H1 (cell line): ENCODE results near the gene SKP1. TPM values are rescaled to one million over a fixed set of nuclear protein-coding genes. Genes with fewer than 3 reads are reported as not detected.

Experiments
- CTCF ChIA-PET: fragments of 300-600 bp; sonication (Branson Sonifier 250); formaldehyde crosslinking; loops from one replicate; lab custom pipeline; 2021; ENCODE audit not compliant: partially characterized antibody; lab: Charles Lee
- POLR2A ChIA-PET: fragments of 300-600 bp; sonication (Branson Sonifier 250); formaldehyde crosslinking; loops from one replicate; lab custom pipeline; 2021; ENCODE audit warnings: inconsistent platforms; ENCODE audit not compliant: partially characterized antibody; lab: Charles Lee
- DNase-seq, 2 experiments: peaks; one replicate each; pipeline versions ENCODE4 v3.0.0 to v3.0.0-alpha.2; 2010 to 2022; ENCODE audit warnings: low spot score in 2 of 2, low read depth in 1 of 2, mixed read lengths in 1 of 2
- FAIRE-seq: peaks from 2 replicates; lab custom pipeline; 2011; peaks lifted over from hg19 to GRCh38; lab: Jason Lieb, UNC
- H2AFZ ChIP-seq: 2 replicates; pipeline ENCODE4 v1.8.1; 2012; ENCODE audit warnings: low read length, inconsistent platforms
- H2AK5ac ChIP-seq: 2 replicates; pipeline ENCODE4 v1.6.1; 2013; ENCODE audit warnings: low read depth, low read length
- H2BK120ac ChIP-seq: replicated peaks from 2 replicates; pipeline ENCODE3; 2013; ENCODE audit warnings: low read depth, low read length, inconsistent platforms
- H2BK12ac ChIP-seq: 2 replicates; pipeline ENCODE4 v1.6.1; 2013; ENCODE audit warnings: low read depth, low read length
- H2BK15ac ChIP-seq: 2 replicates; pipeline ENCODE4 v1.6.1; 2013; ENCODE audit warnings: low read length
- H2BK20ac ChIP-seq: 2 replicates; pipeline ENCODE4 v1.6.1; 2013; ENCODE audit warnings: low read length
- H2BK5ac ChIP-seq: 2 replicates; pipeline ENCODE4 v1.6.1; 2013; ENCODE audit warnings: low read depth, low read length
- H3K14ac ChIP-seq: 2 replicates; pipeline ENCODE4 v1.6.1; 2013; ENCODE audit warnings: inconsistent platforms; ENCODE audit not compliant: insufficient read length
- H3K18ac ChIP-seq: 2 replicates; pipeline ENCODE4 v1.6.1; 2013; ENCODE audit warnings: low read length; ENCODE audit errors: extremely low read depth
- H3K23ac ChIP-seq: 2 replicates; pipeline ENCODE4 v1.6.1; 2013; ENCODE audit warnings: inconsistent platforms; ENCODE audit not compliant: insufficient read length
- H3K23me2 ChIP-seq: 2 replicates; pipeline ENCODE4 v1.6.1; 2013; ENCODE audit warnings: low read depth, low read length
- H3K27ac ChIP-seq: 2 replicates; pipeline ENCODE4 v1.6.1; 2011; ENCODE audit warnings: low read depth, low read length, inconsistent platforms
- H3K27me3 ChIP-seq, 4 experiments: replicated peaks in 1 of 4; 1 replicate in 1 of 4; 2 replicates in 3 of 4; pipeline versions ENCODE4 v1.6.1 to v1.8.1; 2011 to 2013; ENCODE audit warnings: low read length in 3 of 4, mild to moderate bottlenecking in 3 of 4, inconsistent platforms in 2 of 4, mixed read lengths in 2 of 4, moderate library complexity in 1 of 4; ENCODE audit not compliant: control insufficient read depth in 3 of 4, insufficient read depth in 3 of 4; ENCODE audit errors: extremely low read depth in 1 of 4
- H3K36me3 ChIP-seq, 4 experiments: 2 replicates each; pipeline versions ENCODE4 v1.6.1 to v1.8.1; 2011 to 2013; ENCODE audit warnings: mild to moderate bottlenecking in 4 of 4, low read length in 3 of 4, moderate library complexity in 2 of 4, control low read depth in 1 of 4, inconsistent platforms in 1 of 4; ENCODE audit not compliant: insufficient read depth in 4 of 4, control insufficient read depth in 2 of 4
- H3K4ac ChIP-seq: replicated peaks from 2 replicates; pipeline ENCODE3; 2013; ENCODE audit warnings: low read length, low read depth, mixed read lengths, inconsistent platforms; ENCODE audit not compliant: insufficient read length
- H3K4me1 ChIP-seq, 4 experiments: replicated peaks in 1 of 4; 1 replicate in 1 of 4; 2 replicates in 3 of 4; pipeline versions ENCODE4 v1.6.1 to v1.8.1; 2011 to 2013; ENCODE audit warnings: low read length in 3 of 4, inconsistent platforms in 2 of 4, mixed read lengths in 1 of 4; ENCODE audit not compliant: insufficient read depth in 4 of 4, control insufficient read depth in 3 of 4
- H3K4me2 ChIP-seq, 2 experiments: 2 replicates each; pipeline versions ENCODE4 v1.6.1 to v1.8.1; 2011 to 2013; ENCODE audit warnings: low read depth in 2 of 2, low read length in 2 of 2, control low read depth in 1 of 2, inconsistent platforms in 1 of 2, mild to moderate bottlenecking in 1 of 2; ENCODE audit not compliant: insufficient read depth in 1 of 2
- H3K4me3 ChIP-seq, 4 experiments: fragments of 200-600, 300-600 bp in 1 of 4; sonication (generic), shearing (Covaris generic), sonication (Bioruptor Twin) in 1 of 4; 2 replicates each; pipeline versions ENCODE4 v1.5.1 to v1.8.1; 2011 to 2016; ENCODE audit warnings: low read length in 4 of 4, low read depth in 3 of 4, control low read depth in 2 of 4, inconsistent platforms in 2 of 4, mild to moderate bottlenecking in 2 of 4, mixed read lengths in 1 of 4, moderate library complexity in 1 of 4; ENCODE audit not compliant: insufficient read depth in 2 of 4; ENCODE audit errors: extremely low read depth in 1 of 4
- H3K56ac ChIP-seq: replicated peaks from 2 replicates; pipeline ENCODE3; 2013; ENCODE audit warnings: low read depth, mild to moderate bottlenecking, mixed read lengths, low read length, inconsistent platforms; ENCODE audit not compliant: insufficient read length
- H3K79me1 ChIP-seq: 2 replicates; pipeline ENCODE4 v1.6.1; 2013; ENCODE audit warnings: low read depth, low read length, control low read depth
- H3K79me2 ChIP-seq, 2 experiments: 2 replicates each; pipeline versions ENCODE4 v1.6.1 to v1.8.1; 2012 to 2013; ENCODE audit warnings: low read length in 2 of 2, mild to moderate bottlenecking in 2 of 2, inconsistent platforms in 1 of 2; ENCODE audit not compliant: insufficient read depth in 2 of 2, control insufficient read depth in 1 of 2
- H3K9ac ChIP-seq, 4 experiments: replicated peaks in 1 of 4; 1 replicate in 1 of 4; 2 replicates in 3 of 4; pipeline versions ENCODE4 v1.6.1 to v1.8.1; 2011 to 2013; ENCODE audit warnings: low read depth in 3 of 4, low read length in 3 of 4, control low read depth in 2 of 4, mild to moderate bottlenecking in 2 of 4, moderate library complexity in 2 of 4, inconsistent platforms in 1 of 4; ENCODE audit errors: extremely low read depth in 1 of 4
- H3K9me3 ChIP-seq, 2 experiments: 2 replicates each; pipeline versions ENCODE4 v1.6.1 to v1.8.1; 2012 to 2013; ENCODE audit warnings: mild to moderate bottlenecking in 2 of 2, moderate library complexity in 2 of 2, control low read depth in 1 of 2, inconsistent platforms in 1 of 2, low read depth in 1 of 2, low read length in 1 of 2, mixed read lengths in 1 of 2; ENCODE audit not compliant: insufficient read depth in 2 of 2
- H4K20me1 ChIP-seq, 2 experiments: replicated peaks in 1 of 2; 2 replicates each; pipeline versions ENCODE3 to v1.8.1; 2011 to 2013; ENCODE audit warnings: inconsistent platforms in 2 of 2, low read length in 2 of 2, mild to moderate bottlenecking in 1 of 2; ENCODE audit not compliant: insufficient read depth in 2 of 2, control insufficient read depth in 1 of 2
- H4K5ac ChIP-seq: 2 replicates; pipeline ENCODE4 v1.6.1; 2013; ENCODE audit warnings: low read length, low read depth, mixed read lengths, inconsistent platforms; ENCODE audit not compliant: insufficient read length
- H4K8ac ChIP-seq: 2 replicates; pipeline ENCODE4 v1.8.0; 2013; ENCODE audit warnings: mild to moderate bottlenecking, moderate library complexity, low read length, inconsistent platforms; ENCODE audit not compliant: insufficient read depth; ENCODE audit errors: extremely low read depth
- H4K91ac ChIP-seq: replicated peaks from 2 replicates; pipeline ENCODE3; 2013; ENCODE audit warnings: low read length, mixed read lengths, inconsistent platforms; ENCODE audit not compliant: insufficient read length
- CHD2 ChIP-seq: IDR thresholded peaks from 2 replicates; pipeline ENCODE4 v1.6.1; 2012; ENCODE audit warnings: low read length, improper control_type of control experiment
- JUN ChIP-seq: IDR thresholded peaks from 2 replicates; pipeline ENCODE4 v1.6.1; 2011; ENCODE audit warnings: low read depth, mild to moderate bottlenecking, improper control_type of control experiment, low read length
- TCF12 ChIP-seq: IDR thresholded peaks from 2 replicates; pipeline ENCODE4 v1.6.1; 2011; ENCODE audit warnings: low read depth, mild to moderate bottlenecking, low read length
- TEAD4 ChIP-seq: IDR thresholded peaks from 2 replicates; pipeline ENCODE4 v1.6.1; 2012; ENCODE audit warnings: low read depth, low read length, inconsistent platforms, mixed read lengths
- WGBS, 2 experiments: shearing (Covaris generic) in 1 of 2; methylation state at CpG; one replicate each; pipeline versions ENCODE4 v1.1.6 to v1.1.7; 2013 to 2015; ENCODE audit warnings: low lambda C conversion rate in 2 of 2, mixed read lengths in 2 of 2, inconsistent platforms in 1 of 2, low coverage in 1 of 2, missing lambda C conversion rate in 1 of 2; ENCODE audit not compliant: insufficient replicate concordance in 2 of 2, insufficient coverage in 1 of 2, insufficient read length in 1 of 2; ENCODE audit errors: extremely low coverage in 1 of 2, missing lambda C conversion rate in 1 of 2; 5-methylcytosine and 5-hydroxymethylcytosine counted together
- polyA plus RNA-seq, 7 experiments: library from polyadenylated mRNA; depleted of rRNA in 3 of 7; stranded (reverse) in 5 of 7; unstranded in 2 of 7; fragments of >200 nt in 5 of 7; fragments of 200-250 nt in 2 of 7; gene quantifications; 1 replicate in 5 of 7; 2 replicates in 1 of 7; 4 replicates in 1 of 7; pipeline versions ENCODE4 v1.2.1 to v1.2.3, GENCODE V29; 2011 to 2013; ENCODE audit warnings: missing spikeins in 2 of 7, mixed read lengths in 2 of 7
- total RNA-seq: library from RNA; stranded (reverse); fragmentation: NEBNext Ultra II Directional; extraction: Animal tissue kit (Norgen Biotek cat#: 25700); gene quantifications from 2 replicates; pipeline ENCODE4 v1.2.1, GENCODE V29; 2021

SKP1 gene
- total and polyA plus RNA-seq, 2 of the 8 experiments (the other 6 are each of a cell fraction or from before 2014, with no cell fraction given), result 163 to 332 TPM

- Histone ChIP-seq H3K4me1 (no peaks in the 10 kb centered on the region; a peak in 2 of 7 replicates), H4K20me1 (peaks cover 14 to 40% of the 10 kb centered on the region in 2 experiments)
- ChIA-PET CTCF (interaction anchor here (0.6 to 24.3 kb wide), 23 partner anchors 7 to 216 kb away, joined by 3 to 629 read pairs (median 4); no protein-coding TSS in a partner anchor), POLR2A (interaction anchor here (1.0 to 3.4 kb wide), 3 partner anchors 32 to 103 kb away, joined by 3 to 18 read pairs (median 4); partner anchors contain the start of gene SKP1)
- 73% methylated on average over 1 of the region's 1 CpG; no CpG with 5 or more reads in 1 of the 2 experiments for WGBS, 2 experiments
- FAIRE-seq, result no peak
- no peak for TF ChIP-seq TEAD4
- no peak for TF ChIP-seq TCF12
- no peak for TF ChIP-seq CHD2
- no peak for TF ChIP-seq JUN
- TF ChIP-seq, all 59 proteins: peak for 0
- Histone ChIP-seq H2AK5ac (no peak overlapping the region), H4K91ac (no peak overlapping the region), H2BK15ac (no peak overlapping the region), H4K5ac (no peak overlapping the region), H3K79me1 (peaks cover 5% of the 10 kb centered on the region), H3K9ac (no peak overlapping the region), H3K36me3 (peaks cover 6 to 25% (median 21%) of the 10 kb centered on the region in 4 experiments; a peak in 6 of 8 replicates), H3K4me2 (no peak overlapping the region), H3K14ac (no peak overlapping the region), H3K23ac (no peak overlapping the region), H3K56ac (no peak overlapping the region), H2AFZ (no peak overlapping the region), H3K23me2 (no peaks in the 10 kb centered on the region), H4K8ac (no peak overlapping the region), H2BK120ac (no peak overlapping the region), H2BK5ac (no peak overlapping the region), H3K4ac (no peak overlapping the region), H2BK20ac (no peak overlapping the region), H3K4me3 (no peak overlapping the region), H3K18ac (no peak overlapping the region), H3K79me2 (0 out of 4 replicates have a peak, but pooled peaks cover 0 to 3% of the 10 kb centered on the region in 2 experiments), H3K27ac (no peak overlapping the region), H3K27me3 (no peaks in the 10 kb centered on the region), H2BK12ac (no peak overlapping the region), H3K9me3 (no peaks in the 10 kb centered on the region)
- no peak for DNase-seq
Observed at GRCh38 chr5:134145041-134145757, 31.6 kb downstream of the SKP1 start.
